Hematopoietic multipotent progenitor cell treated with erythropoietin and hydrocortisone succinate and interleukin-3 and kit ligand, for 4 days (in vitro differentiated cells): Measurements from ENCODE around the gene CTNNBL1.
A peak's percentile ranks its signal among the peaks of the same experiment; 100 is the strongest.

Source experiments
- DNase-seq: peaks from one replicate; pipeline ENCODE4 v3.0.0-alpha.2; 2015

The CTNNBL1 gene

GRCh38 chr20:37904008-37904642 is 210.3 kb downstream of the CTNNBL1 start:
- no peak for DNase-seq

DNA sequence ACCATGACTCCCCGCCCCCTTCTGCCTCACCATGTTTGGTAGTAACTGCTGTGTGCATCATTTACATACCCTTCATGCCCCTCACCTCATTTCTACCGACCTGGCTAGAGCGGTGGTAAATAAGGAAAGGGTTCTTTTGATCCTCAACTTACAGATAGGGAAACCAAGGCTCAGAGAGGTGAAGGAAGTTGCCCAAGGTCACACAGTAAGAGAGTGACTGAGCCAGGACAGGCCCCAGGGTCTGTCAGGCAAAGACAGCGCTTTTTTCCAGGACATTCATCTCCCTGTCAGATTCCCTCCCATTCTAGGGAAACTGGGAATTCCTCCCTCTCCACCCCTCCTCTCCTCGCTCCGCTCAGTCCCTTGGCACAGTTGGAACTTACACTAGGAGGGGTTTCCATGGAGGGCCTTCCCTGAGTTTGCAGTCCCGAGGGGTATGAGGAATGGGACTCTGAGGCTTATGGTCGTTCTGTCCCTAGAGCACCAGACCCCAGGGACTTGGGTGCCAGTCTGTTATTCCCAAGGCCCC is 211.1 kb downstream of the CTNNBL1 start:
- DNase-seq: no peak

GRCh38 chr20:37905671-37906613 is 212.1 kb downstream of the CTNNBL1 start:
- DNase-seq: no peak

- DNase-seq: no peak
Observed at GRCh38 chr20:37907330-37907676, 213.5 kb downstream of the CTNNBL1 start.

GRCh38 chr20:37907677-37908401 is 214.0 kb downstream of the CTNNBL1 start:
- no peak for DNase-seq

DNA sequence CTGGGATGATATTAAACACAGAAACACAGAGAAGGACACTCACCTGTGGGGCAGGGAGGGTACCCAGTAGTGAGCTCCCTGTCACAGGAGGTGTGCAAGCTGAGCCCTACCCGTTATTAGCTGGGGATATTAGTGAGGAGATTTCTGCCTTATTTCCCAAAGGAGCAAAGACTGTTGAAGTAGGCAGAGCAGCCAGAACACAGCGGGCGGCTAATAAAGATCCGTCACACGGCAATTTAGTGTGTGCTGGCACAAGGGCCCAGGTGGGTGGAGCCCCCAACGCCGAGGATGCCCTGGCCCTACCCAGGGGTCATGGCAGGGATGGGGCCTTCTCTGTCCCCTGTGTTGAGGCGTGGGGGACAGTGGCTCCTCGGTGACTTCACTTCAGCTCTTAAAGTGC is 217.4 kb downstream of the CTNNBL1 start:
- no peak for DNase-seq

DNA sequence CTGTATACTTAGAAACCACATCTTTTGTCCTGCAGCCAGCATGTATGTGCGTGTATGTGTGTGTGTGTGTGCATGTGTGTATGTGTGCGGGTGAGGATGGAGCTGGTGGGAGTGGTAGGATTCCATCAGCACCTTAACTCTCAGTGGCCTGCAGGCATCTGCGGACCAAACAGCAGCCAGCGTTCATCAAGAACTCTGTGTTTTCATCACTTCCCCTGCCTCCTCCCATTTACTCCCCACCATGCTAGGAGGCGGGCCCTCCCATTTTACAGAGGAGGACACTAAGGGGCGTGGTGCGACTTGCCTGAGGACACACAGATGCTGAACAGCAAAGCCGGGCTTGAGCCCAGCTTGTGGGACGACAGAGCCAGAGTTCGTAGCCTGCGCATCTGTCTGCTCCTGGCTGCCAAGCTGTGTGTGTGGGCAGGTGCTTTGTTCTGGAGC is 218.0 kb downstream of the CTNNBL1 start:
- DNase-seq: peak; percentile 65

- DNase-seq: no peak
Observed at GRCh38 chr20:37912874-37913273, 219.0 kb downstream of the CTNNBL1 start.

GRCh38 chr20:37913567-37914366 is 219.9 kb downstream of the CTNNBL1 start:
- DNase-seq: no peak

- no peak for DNase-seq
Observed at GRCh38 chr20:37914367-37914671, 220.5 kb downstream of the CTNNBL1 start.

DNA sequence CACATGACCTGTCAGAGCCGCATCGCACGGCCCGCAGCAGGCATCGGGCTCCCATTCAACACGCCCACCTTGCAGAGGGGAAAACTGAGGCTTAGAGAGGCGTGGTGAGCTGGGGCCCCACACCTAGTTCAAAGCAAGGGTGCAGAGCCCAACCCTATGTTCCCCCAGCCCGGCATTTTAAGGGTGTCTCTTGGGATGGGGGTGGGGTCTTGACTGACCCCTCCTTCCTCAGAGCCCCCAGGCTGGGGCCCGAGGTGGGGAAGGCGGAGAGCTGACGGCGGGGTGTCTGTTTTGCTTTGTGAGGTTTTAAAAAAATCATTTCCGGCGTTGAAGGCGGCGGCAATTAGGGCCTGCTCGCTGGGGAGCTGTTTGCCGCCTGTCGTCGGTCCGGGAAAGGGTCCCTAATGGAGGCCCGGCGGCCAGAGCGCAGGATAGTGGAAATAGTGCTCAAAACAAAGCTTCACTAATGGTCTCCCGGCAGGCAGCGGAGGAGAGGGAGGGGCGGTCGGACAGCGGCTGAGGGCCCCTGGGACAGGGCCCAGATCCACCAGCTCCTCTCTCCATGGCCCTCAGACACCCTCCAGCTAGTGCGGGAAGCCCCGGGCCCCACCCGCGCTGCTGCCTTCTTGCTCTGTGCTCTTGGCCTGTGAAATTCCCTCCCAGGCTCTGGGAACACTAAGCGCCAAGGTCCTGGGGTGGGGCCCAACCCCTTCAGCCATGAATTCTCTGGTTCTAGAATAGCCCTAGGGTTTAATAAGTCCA is 221.0 kb downstream of the CTNNBL1 start:
- peak; percentile 40 for DNase-seq

DNA sequence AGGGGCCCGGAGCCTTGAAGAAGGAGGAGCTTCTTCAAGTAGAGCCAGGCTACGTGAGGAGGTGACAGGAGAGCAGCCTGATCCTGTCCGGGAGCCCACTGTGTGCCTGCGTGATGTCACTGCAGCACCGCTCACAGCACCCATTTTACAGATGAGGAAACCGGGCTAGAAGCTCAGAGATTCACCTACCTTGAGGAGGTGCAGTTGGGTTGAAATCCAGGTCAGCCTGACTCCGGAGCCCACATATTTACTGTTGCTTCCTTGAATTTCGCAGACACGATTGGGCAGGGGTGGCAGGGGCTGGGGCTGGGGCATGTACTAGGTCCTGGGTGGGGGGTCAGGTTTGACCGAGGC is 221.6 kb downstream of the CTNNBL1 start:
- DNase-seq: no peak

DNA sequence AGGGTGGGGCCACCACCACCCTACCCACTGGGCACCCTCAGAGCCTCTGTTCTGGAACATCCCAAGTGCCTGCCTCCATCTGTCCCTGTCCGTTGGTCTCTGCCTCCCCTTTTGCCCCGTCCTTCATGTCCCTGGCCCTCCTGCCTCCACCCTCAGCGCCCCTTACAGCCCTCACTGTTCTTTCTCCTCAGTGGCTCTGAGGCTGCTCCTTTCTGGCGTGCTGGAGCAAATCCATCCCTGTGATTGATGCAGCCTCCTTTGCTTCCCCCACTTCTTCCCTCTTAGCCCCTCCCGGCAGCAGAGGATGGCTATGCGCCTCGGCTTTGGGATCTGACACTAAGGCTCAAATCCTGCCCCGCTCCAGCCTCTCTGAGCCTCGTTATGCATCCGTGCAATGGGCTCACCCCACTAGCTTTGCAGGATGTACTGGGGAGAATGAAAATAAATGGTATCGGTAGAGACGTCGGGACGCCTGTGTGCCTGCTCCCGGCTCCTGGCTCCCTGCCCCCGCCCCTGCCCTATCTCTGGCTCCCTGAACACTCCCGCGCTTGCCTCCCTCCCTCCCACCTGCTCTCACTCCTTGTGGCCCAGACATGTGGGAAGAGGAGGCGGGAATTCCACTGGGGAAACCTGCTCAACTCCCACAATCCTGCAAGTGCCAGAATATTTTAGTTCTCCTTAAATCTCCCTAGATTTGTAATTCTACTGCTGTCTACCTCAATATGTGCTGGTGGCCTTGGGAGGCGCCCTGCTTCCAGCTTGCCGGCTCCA is 222.2 kb downstream of the CTNNBL1 start:
- DNase-seq: no peak

DNA sequence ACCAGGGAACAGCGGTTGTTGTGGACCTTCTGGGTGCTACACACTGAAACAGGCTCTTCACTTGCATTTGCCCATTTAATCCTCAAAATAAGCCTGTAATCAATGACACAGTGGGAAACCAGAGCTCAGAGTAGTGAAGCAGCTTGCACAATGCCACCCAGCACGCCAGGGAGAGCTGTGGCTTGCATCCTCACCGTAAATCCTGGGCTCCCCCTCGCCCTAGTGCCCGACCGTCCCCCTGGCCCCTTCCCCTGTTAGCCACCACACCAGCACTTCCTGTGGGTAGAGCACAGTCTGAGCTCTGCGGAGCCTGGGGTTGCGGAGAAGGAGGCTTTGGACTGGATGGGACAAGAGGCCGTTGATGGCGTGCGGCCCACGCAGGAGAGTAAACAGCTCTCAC is 223.6 kb downstream of the CTNNBL1 start:
- DNase-seq: no peak

DNA sequence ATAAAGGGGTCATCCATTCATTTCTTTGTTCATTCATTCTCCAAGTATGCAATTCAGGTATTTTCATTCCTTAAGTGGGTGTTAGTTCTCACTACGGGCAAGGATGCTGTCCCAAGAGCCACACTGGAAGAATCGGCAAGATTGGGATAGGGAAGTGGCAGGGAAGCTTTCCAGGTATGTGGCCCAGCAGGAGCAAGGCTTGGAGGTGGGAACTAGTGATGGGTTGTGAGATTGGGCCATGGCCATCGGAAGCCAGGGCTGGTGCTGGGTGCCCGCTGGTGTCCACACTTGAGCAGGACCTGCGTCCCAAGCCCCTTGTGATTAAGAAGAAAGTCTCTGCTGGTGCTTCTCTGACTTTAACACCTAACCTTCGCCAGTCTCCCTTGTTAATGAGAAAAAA is 224.2 kb downstream of the CTNNBL1 start:
- DNase-seq: no peak

GRCh38 chr20:37919389-37920040 is 225.7 kb downstream of the CTNNBL1 start:
- DNase-seq: no peak

DNA sequence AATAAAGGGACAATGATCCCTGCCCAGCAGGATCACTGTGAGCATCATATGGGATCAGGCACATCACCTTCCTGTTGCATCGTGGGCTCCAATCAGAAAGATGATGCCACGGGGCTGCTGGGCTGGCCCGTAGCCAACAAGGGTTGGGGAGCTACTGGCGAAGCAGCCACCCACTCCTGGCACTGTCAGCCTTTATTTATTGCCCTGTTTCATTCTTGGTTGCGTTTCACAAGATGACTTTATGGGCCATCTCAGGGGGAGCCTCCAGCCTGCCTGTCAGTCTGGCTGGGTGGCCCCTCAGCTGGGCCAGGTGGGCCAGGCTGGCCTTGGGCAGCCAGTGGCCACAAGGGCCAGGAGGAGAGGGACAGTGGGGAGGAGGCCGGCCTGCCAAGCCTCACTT is 226.4 kb downstream of the CTNNBL1 start:
- no peak for DNase-seq

DNA sequence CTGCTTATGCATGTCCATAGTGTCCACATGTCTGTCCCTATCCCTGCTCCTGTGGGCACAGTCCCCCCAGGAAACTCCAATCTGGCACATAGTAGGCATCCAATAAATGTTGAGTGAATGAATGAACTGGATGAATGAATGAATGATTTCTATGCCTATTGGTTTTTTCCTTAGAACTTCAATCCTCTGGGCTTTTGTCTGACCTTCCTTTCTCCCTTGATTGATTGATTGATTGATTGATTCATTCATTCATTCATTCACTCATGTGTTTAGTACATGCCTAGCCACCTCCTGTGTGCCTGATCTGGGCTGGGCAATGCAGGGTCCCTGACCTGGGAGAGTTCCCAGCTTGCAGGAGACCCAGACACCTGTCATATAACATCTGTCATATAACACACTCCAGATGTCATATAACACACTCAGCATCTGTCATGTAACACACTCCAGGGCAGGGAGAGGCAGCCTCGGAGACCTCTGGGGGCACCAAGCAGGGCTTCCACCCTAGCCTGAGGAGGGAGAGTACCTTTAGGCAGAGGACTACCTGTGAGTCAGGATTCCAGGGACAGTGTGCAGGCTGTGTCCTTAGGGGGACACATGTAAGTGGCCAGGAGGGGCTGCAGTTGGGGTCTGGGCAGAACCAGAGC is 227.0 kb downstream of the CTNNBL1 start:
- no peak for DNase-seq

GRCh38 chr20:37921341-37921929 is 227.6 kb downstream of the CTNNBL1 start:
- no peak for DNase-seq
